Right ventricle myocardium superior (tissue), 1 donor: ENCODE data around the gene AMN. TPM values are rescaled to one million over a fixed set of nuclear protein-coding genes. Genes with fewer than 3 reads are reported as not detected.
A peak's percentile ranks its signal among the peaks of the same experiment; 100 is the strongest.

Experiments
- ATAC-seq: fragments of 200-7000 bp; cut with Tn5 transposase; one replicate; pipeline ENCODE4 v1.9.1; 2020; ENCODE audit warnings: mild to moderate bottlenecking; ENCODE audit not compliant: poor library complexity
- DNase-seq: peaks from one replicate; pipeline ENCODE4 v3.0.0-alpha.2; 2020
- intact Hi-C: fragments of 100-400 bp; cut with DNase I; formaldehyde crosslinking; loops from one replicate; pipeline ENCODE4 v1.11.2; 2022
- total RNA-seq: library from RNA; stranded (reverse); fragmentation: NEBNext Ultra II Directional; extraction: Animal tissue kit (Norgen Biotek cat#: 25700); gene quantifications from one replicate; pipeline ENCODE4 v1.2.1, GENCODE V29; 2021
- donor health status: DM: no; HTN: yes; CAD: no; lungs with severe emphysema.

Gene AMN
- total RNA-seq, 1 donor from 2014 or later, result not detected

DNA sequence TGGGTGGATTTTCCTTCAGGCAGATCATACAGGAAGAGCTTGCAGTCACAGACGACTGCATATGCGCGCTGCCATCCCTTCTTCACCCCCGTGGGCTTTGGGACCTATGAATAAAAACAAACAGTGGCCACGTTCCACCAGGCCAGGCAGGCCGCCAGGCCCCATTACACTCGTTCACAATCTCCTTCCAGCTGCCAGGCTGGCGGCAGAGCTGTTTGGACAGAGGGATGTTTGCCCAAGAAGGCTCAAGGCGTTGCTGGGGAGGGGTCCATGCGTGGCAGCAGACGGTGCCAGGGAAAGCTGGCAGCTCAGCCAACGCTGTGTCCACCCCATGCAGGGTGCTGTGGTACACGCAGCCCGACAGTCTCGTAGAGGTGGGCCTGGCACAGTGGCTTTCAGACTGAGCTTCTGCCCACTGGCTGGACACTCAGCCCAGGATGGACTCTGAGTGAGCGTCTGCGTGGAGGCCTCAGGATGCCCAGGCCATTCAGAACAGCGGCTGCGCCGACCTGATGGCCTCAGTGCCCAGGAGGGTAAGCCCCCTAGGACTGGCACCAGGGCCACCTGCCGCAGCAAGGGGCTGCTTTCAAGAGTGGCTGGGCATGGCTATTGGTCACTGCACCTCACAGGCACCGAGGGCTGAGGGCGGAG lies 27.5 kb downstream of the AMN start:
- DNase-seq (peak; percentile 80), ATAC-seq (peak; percentile 84)
- intact Hi-C loops, result no loop called here

- intact Hi-C loops, result no loop called here
- ATAC-seq, result no peak
- DNase-seq, result no peak
Measured at GRCh38 chr14:102951034-102951433, 28.6 kb downstream of the AMN start.

DNA sequence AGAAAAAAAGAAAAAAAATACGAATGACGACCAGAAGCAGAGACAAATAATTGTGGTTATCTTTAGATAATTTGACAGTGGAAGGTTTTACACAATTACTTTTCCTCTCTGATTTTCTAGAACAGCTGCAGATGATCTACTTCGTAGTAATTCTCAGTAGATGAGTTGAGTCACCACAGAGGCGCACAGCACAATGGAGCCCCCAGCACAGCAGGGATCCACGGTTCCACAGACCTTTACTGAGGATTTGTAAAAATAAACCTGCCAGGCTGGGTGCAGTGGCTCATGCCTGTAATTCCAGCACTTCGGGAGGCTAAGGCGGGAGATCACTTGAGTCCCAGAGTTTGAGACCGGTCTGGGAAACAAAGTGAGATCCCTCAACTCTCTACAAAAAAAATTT lies 29.3 kb downstream of the AMN start:
- ATAC-seq, result no peak
- intact Hi-C loops, result no loop called here
- no peak for DNase-seq

DNA sequence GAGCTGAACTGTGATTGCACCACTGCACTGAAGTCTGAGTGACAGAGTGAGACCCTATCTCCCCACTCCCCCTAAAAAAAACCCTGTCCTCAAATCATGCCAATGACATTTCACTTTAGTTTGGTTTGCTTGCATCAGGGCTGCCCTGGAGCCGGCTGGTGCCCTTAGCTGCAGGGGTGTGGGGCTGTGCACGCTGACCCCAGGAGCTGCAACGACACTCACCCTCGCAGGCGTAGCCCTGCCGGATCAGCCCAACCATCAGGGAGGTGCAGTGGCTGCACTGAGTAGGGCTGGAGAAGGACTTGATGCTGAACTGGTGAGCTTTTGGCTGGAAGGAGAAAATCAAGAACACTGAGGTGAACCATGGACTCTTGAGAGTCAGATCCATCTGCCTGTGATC lies 29.8 kb downstream of the AMN start:
- DNase-seq (no peak), ATAC-seq (no peak)
- intact Hi-C loops, result no loop called here

DNA sequence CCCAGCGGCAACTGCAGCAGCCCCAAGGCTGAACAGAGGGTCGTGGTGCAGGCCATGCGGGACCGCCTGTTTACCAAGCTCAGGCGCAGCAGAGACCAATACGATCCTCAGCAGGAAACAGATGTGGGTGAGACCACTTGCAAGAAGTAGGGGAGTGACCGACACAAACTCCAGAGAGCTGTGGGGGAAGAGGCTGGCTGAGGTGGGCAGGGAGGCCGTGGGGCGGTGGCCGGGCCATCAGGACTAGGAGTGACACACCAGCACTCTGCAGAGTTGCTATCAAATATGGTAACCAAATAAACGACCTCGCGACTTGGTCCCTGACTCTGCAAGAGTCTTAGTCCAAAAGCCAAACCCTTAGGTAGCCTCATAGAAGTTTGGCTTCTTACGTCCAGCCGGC lies 30.6 kb downstream of the AMN start:
- no peak for DNase-seq
- no peak for ATAC-seq
- intact Hi-C loops, result no loop called here

DNA sequence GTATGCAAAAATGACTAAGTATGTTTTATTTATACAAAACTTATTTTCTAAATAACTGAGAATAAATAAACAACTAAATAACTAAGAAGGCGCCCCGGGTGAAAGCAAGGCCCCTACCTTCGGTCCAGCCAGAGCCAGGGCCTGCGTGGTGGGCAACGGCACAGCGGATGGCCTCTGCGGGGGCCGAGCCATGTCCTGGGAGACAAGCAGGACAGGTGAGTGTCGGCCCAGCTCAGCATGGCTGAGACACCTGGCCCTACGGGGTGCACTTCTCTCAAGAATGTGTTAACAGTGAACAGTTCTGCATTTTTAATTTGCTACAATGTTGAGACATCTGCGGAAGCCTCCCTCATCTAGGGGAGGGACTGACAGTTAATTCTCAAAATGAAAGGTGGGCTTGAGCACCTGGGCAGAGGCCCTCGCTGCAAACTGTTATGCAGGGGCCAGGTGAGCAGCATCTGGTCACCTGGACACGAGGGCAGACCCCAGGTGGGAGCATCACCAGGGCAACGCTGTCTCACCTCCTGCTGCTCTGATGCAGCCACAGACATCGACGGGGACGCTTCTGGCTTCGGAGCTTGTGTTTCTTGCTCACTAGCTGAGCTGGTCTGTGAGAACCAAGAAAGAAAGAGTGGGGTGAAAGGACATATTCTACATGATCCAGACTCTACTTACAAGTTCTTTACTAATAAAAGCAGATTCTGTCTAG lies 31.8 kb downstream of the AMN start:
- intact Hi-C loops, result no loop called here
- ATAC-seq (no peak), DNase-seq (no peak)

DNA sequence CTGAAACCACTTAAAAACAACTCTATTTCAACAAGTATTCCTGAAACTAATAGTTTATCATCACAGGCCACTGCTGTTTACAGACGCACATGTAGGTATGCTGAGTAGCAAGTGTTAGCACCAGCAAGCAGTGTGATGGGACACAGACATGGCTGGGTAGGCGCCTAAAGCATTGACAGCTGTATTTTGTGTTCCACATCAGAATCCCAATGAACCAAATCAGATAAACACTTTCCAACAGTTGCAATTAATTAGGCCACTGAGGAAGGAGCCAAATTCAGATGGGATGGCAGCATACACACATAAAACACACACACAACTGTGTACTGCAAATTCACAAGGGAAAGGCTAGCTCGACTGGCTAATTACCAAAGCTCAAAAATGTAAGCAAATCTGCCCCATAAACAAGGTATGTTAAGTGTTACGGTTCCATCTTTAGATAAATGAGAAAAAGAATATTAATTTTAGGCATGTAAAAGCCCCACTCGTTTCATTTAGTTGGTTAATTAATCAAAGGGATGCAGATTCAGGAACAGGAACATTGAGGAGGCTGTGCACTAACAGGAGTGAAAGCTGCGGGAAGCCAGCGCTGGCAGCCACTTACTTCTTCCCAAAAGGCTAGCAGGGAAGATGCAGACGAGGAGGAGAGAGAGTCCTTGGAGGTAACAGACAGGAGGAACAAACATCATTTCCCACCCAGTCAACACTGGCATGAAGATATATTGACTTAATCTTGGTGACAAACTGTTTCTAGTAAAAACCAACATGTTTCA lies 33.4 kb downstream of the AMN start:
- ATAC-seq (peak; percentile 55), DNase-seq (no peak)
- intact Hi-C loops, result no loop called here

- no peak for ATAC-seq
- intact Hi-C loops, result no loop called here
- DNase-seq, result no peak
Measured at GRCh38 chr14:102957222-102957621, 34.8 kb downstream of the AMN start.

DNA sequence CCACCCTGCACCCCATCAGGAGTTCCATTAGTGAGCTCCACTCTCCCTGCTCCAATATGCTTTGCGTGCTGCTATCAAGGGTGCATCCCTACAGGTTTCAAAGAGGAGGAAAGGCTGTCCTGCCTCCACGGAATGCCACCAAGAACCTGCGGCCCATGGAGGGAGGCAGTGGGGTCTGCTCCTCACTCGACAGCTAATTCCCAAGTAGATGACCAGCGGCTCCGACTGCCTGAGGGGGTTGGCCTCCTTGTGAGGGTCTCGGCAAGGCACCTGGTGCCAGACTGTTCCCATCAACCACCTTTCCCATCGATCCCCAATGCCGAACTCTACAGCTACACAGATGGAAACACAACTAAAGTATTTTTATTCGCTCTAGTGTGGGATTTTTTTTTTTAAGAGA lies 36.0 kb downstream of the AMN start:
- intact Hi-C loops, result no loop called here
- no peak for ATAC-seq
- no peak for DNase-seq

DNA sequence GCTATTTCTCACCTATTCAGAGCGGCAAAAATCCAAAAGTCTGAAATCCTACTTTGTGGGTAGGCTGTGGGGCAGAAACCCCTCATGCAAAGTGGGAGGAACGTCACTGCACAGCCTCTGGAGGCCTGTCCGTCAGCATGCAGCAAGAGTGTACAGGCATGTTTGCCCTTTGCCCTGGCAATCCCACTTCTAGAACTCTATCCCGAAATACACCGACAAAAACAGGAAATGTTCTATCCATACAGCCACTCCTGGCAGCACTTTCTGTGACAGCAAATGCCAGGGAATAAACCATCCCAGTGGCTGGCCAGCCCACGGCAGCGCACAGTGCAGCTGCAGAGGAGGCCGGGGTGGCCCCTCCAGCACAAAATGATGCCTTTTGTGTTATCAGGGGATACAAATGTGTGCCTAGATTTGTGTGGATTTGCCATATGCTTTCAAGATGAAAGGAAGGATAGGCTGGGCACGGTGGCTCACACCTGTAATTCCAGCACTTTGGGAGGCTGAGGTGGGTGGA lies 39.7 kb downstream of the AMN start:
- intact Hi-C loops, result no loop called here
- ATAC-seq, result no peak
- no peak for DNase-seq

- DNase-seq (no peak), ATAC-seq (no peak)
- intact Hi-C loops, result no loop called here
Measured at GRCh38 chr14:102964152-102964730, 41.8 kb downstream of the AMN start.

DNA sequence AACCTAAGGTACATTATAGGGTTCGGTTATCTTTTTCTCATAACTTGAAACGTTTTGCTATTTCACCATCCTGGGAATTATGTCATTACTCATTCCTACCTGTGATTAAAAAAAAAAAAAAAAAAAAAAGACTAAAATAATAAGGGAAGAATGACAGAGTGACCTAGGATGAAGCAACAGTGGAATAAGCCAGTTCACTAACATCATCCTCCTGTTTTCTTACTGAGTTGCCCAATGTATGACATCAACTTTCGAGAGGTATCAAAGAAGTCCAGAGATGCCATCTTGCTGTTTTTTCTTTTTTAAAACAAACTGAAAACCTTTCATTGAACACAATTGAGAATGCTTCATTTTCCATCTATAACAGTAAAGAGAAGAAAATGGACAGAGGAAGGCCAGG lies 42.8 kb downstream of the AMN start:
- intact Hi-C loops, result no loop called here
- no peak for ATAC-seq
- no peak for DNase-seq

GRCh38 chr14:102965971-102966655 lies 43.6 kb downstream of the AMN start:
- ATAC-seq, result no peak
- intact Hi-C loops, result no loop called here
- no peak for DNase-seq

GRCh38 chr14:102966681-102967505 lies 44.4 kb downstream of the AMN start:
- intact Hi-C loops, result no loop called here
- DNase-seq (no peak), ATAC-seq (no peak)

DNA sequence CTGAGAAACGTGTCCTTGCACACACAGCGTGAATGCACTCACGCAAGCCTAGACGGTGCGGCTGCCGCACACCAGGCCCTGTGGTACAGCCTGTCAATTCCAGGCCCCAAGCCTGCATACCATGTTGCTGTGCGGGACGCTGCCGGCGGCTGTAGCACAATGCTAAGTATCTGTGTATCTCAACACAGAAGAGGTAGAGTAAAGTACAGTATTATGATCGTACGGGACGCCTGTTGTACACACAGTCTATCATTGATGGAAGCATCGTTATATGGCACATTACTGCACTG lies 45.0 kb downstream of the AMN start:
- intact Hi-C loops, result no loop called here
- no peak for ATAC-seq
- no peak for DNase-seq

GRCh38 chr14:102968306-102968705 lies 45.8 kb downstream of the AMN start:
- DNase-seq (no peak), ATAC-seq (no peak)
- intact Hi-C loops, result no loop called here

DNA sequence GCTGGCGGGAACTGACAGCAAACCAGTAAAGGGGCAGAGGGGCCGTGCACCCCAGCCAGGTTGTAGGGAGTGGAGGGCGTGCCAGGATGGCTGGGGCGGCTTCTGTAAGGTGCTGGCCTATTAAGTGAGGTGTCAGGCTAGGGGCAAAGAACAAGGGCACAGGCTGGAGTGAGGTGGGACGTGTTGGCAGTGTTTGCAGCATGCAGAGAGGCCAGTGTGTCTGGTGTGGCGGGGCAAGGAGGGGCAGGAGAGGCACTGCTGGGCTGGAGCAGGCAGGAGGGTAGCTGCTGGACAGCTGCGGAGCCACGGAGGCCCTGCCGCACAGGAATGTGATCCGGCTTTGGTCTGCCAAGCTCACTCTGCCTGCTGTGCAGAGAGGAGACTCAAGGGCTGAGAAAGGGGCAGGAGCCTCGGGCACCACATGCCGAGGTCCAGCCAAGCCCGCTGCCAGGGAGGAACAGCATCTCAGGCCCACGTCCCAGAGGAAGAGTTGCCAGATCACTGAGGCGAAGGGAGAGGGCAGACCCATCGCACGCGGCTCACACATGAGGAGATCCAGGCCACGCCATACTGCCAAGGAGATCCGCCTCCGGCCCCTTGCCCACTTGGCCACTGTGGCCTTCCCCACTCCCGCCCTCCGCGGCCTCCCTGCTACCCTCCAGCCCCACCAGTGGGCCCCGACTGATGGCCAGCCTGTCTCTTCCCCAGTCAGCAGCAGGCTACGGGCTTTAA lies 46.8 kb downstream of the AMN start:
- ATAC-seq (no peak), DNase-seq (no peak)
- intact Hi-C loops, result no loop called here

GRCh38 chr14:102969901-102970300 lies 47.4 kb downstream of the AMN start:
- DNase-seq (no peak), ATAC-seq (no peak)
- intact Hi-C loops, result no loop called here
